ENCODE data around the gene MRPL54.

Gene MRPL54

GRCh38 chr19:3785938-3786824 lies 23.7 kb downstream of the MRPL54 start, which contains the start of gene MATK:
MATK (minus strand) TSS chr19:3786381; CDS start chr19:3785135, 1,246 bp downstream.
- no peak for DNase-seq (ENCODE audit: low read depth)

GRCh38 chr19:3788996-3789778 lies 26.7 kb downstream of the MRPL54 start:
- DNase-seq (ENCODE audit: low read depth) = no peak

- no peak for DNase-seq (ENCODE audit: low read depth)
These were observed 27.8 kb downstream of the MRPL54 start for GRCh38 chr19:3790209-3790734.

GRCh38 chr19:3790941-3791340 lies 28.5 kb downstream of the MRPL54 start:
- no peak for DNase-seq (ENCODE audit: low read depth)

- DNase-seq (ENCODE audit: low read depth) = no peak
These were observed 29.6 kb downstream of the MRPL54 start for GRCh38 chr19:3792114-3792513.

GRCh38 chr19:3793799-3794198 lies 31.3 kb downstream of the MRPL54 start:
- DNase-seq (ENCODE audit: low read depth) = no peak

- no peak for DNase-seq (ENCODE audit: low read depth)
These were observed 33.9 kb downstream of the MRPL54 start for GRCh38 chr19:3796358-3796757.

GRCh38 chr19:3798137-3798536 lies 35.7 kb downstream of the MRPL54 start:
- DNase-seq (ENCODE audit: low read depth) = no peak

- DNase-seq (ENCODE audit: low read depth) = no peak
These were observed 38.5 kb downstream of the MRPL54 start for GRCh38 chr19:3800996-3801395.

GRCh38 chr19:3801412-3802096 lies 39.1 kb downstream of the MRPL54 start:
- no peak for DNase-seq (ENCODE audit: low read depth)

GRCh38 chr19:3803114-3803888 lies 40.8 kb downstream of the MRPL54 start:
- DNase-seq (ENCODE audit: low read depth) = no peak

GRCh38 chr19:3803986-3804385 lies 41.5 kb downstream of the MRPL54 start:
- no peak for DNase-seq (ENCODE audit: low read depth)

- DNase-seq (ENCODE audit: low read depth) = no peak
These were observed 41.9 kb downstream of the MRPL54 start for GRCh38 chr19:3804429-3804828.

GRCh38 chr19:3805859-3806258 lies 43.4 kb downstream of the MRPL54 start:
- DNase-seq (ENCODE audit: low read depth) = no peak

- DNase-seq (ENCODE audit: low read depth) = no peak
These were observed 44.6 kb downstream of the MRPL54 start for GRCh38 chr19:3807131-3807480.

- no peak for DNase-seq (ENCODE audit: low read depth)
These were observed 45.3 kb downstream of the MRPL54 start for GRCh38 chr19:3807574-3808354.

GRCh38 chr19:3808420-3809143 lies 46.1 kb downstream of the MRPL54 start:
- DNase-seq (ENCODE audit: low read depth) = no peak

GRCh38 chr19:3809881-3810707 lies 47.6 kb downstream of the MRPL54 start:
- DNase-seq (ENCODE audit: low read depth) = no peak

- DNase-seq (ENCODE audit: low read depth) = no peak
These were observed 48.4 kb downstream of the MRPL54 start for GRCh38 chr19:3810708-3811355.

Measured in amniotic epithelial cell (primary cell).